Tibial artery (tissue), 4 donors: ENCODE data around the gene DNAH14.
"Not testable (repeated sequence)": the region's sequence is repeated elsewhere in the genome, so short reads cannot be mapped to it uniquely, and the experiment has no call there.

ENCODE experiments used
- DNase-seq, 2 donors: peaks; one replicate each; pipeline ENCODE4 v3.0.0-alpha.2; 2019
- H3K27ac ChIP-seq, 2 donors: fragments of 200-600 bp; sonication (generic) in 1 of 2; 1 replicate in 1 of 2; 2 replicates in 1 of 2; pipeline ENCODE4 v1.5.1; 2018 to 2019; ENCODE audit warnings: mild to moderate bottlenecking in 1 of 2
- H3K27me3 ChIP-seq, 2 donors: fragments of 200-600 bp; sonication (generic) in 1 of 2; one replicate each; pipeline versions ENCODE4 v1.5.1 to v1.6.0; 2016 to 2019
- H3K36me3 ChIP-seq, 3 donors: fragments of 200-600 bp; sonication (generic) in 2 of 3; one replicate each; pipeline ENCODE4 v1.5.1; 2016 to 2019; ENCODE audit warnings: mild to moderate bottlenecking in 2 of 3
- H3K4me1 ChIP-seq, 4 donors: fragments of 200-600 bp; sonication (generic) in 2 of 4; 1 replicate in 3 of 4; 2 replicates in 1 of 4; pipeline ENCODE4 v1.5.1; 2016 to 2019
- H3K4me3 ChIP-seq, 2 donors: fragments of 200-600 bp; sonication (generic) in 1 of 2; 1 replicate in 1 of 2; 2 replicates in 1 of 2; pipeline ENCODE4 v1.5.1; 2018 to 2019; ENCODE audit warnings: mild to moderate bottlenecking in 2 of 2
- H3K9me3 ChIP-seq, 3 donors: fragments of 200-600 bp; sonication (generic) in 1 of 3; one replicate each; pipeline ENCODE4 v1.5.1; 2016 to 2019
- CTCF ChIP-seq, 2 experiments: fragments of 200-600 bp in 1 of 2; fragments of 450-650 bp in 1 of 2; IDR thresholded peaks; one replicate each; pipeline ENCODE4 v1.5.1; 2017 to 2019; ENCODE audit warnings: antibody characterized with exemption in 2 of 2, mild to moderate bottlenecking in 1 of 2, moderate library complexity in 1 of 2
- intact Hi-C: fragments of 100-400 bp; cut with DNase I; formaldehyde crosslinking; loops from one replicate; pipeline ENCODE4 v1.15.0; 2023; ENCODE audit warnings: low total_unique reads

Gene DNAH14

GRCh38 chr1:225224287-225224686 is 294.8 kb downstream of the DNAH14 start:
- Histone ChIP-seq H3K27me3 (no peaks in the 10 kb centered on the region), H3K36me3 (no peaks in the 10 kb centered on the region), H3K9me3 (no peaks in the 10 kb centered on the region), H3K27ac (no peak overlapping the region), H3K4me3 (no peak overlapping the region), H3K4me1 (no peaks in the 10 kb centered on the region)
- intact Hi-C loops = no loop called here
- DNase-seq = no peak
- no peak for TF ChIP-seq CTCF (IDR thresholded peaks at IDR 0.05)

GRCh38 chr1:225225681-225226080 is 296.2 kb downstream of the DNAH14 start:
- intact Hi-C loops = no loop called here
- no peaks in the 10 kb centered on the region for H3K9me3 ChIP-seq
- H3K27ac ChIP-seq = no peak overlapping the region
- H3K27me3 ChIP-seq = no peaks in the 10 kb centered on the region
- H3K4me3 ChIP-seq = no peak overlapping the region
- DNase-seq = no peak
- no peak for TF ChIP-seq CTCF (IDR thresholded peaks at IDR 0.05)
- no peaks in the 10 kb centered on the region for H3K4me1 ChIP-seq
- no peaks in the 10 kb centered on the region for H3K36me3 ChIP-seq

- intact Hi-C loops = no loop called here
- no peaks in the 10 kb centered on the region for H3K36me3 ChIP-seq
- DNase-seq = no peak
- H3K4me1 ChIP-seq = no peaks in the 10 kb centered on the region
- no peaks in the 10 kb centered on the region for H3K9me3 ChIP-seq
- TF ChIP-seq CTCF (IDR thresholded peaks at IDR 0.05) = no peak
- no peak overlapping the region for H3K4me3 ChIP-seq
- H3K27me3 ChIP-seq = no peaks in the 10 kb centered on the region
- no peak overlapping the region for H3K27ac ChIP-seq
These were observed 299.4 kb downstream of the DNAH14 start for GRCh38 chr1:225228871-225229303.

GRCh38 chr1:225229429-225229828 is 300.0 kb downstream of the DNAH14 start:
- H3K27ac ChIP-seq, DNase-seq, H3K36me3 ChIP-seq, H3K4me1 ChIP-seq, intact Hi-C loops, H3K4me3 ChIP-seq, H3K27me3 ChIP-seq, H3K9me3 ChIP-seq: not testable (repeated sequence)

GRCh38 chr1:225230483-225230882 is 301.0 kb downstream of the DNAH14 start:
- H3K36me3 ChIP-seq = no peaks in the 10 kb centered on the region
- no peaks in the 10 kb centered on the region for H3K4me1 ChIP-seq
- no peak overlapping the region for H3K27ac ChIP-seq
- no peak for TF ChIP-seq CTCF (IDR thresholded peaks at IDR 0.05)
- no peak for DNase-seq
- H3K27me3 ChIP-seq = no peaks in the 10 kb centered on the region
- no peaks in the 10 kb centered on the region for H3K9me3 ChIP-seq
- intact Hi-C loops = no loop called here
- no peak overlapping the region for H3K4me3 ChIP-seq

GRCh38 chr1:225232930-225233329 is 303.5 kb downstream of the DNAH14 start:
- H3K27ac ChIP-seq, intact Hi-C loops, H3K36me3 ChIP-seq, DNase-seq, H3K4me1 ChIP-seq, H3K27me3 ChIP-seq, H3K9me3 ChIP-seq, H3K4me3 ChIP-seq: not testable (repeated sequence)

- no peak for TF ChIP-seq CTCF (IDR thresholded peaks at IDR 0.05)
- Histone ChIP-seq H3K27ac (no peak overlapping the region), H3K4me3 (no peak overlapping the region), H3K4me1 (no peaks in the 10 kb centered on the region), H3K27me3 (no peaks in the 10 kb centered on the region), H3K36me3 (no peaks in the 10 kb centered on the region), H3K9me3 (peaks cover 0 to 5% (median 4%) of the 10 kb centered on the region in 3 donors)
- intact Hi-C loops = no loop called here
- DNase-seq = no peak
These were observed 313.1 kb downstream of the DNAH14 start for GRCh38 chr1:225242611-225243010.
